Spleen (tissue), 11 donors: Measurements from ENCODE around the gene MMEL1. TPM values are rescaled to one million over a fixed set of nuclear protein-coding genes. Genes with fewer than 3 reads are reported as not detected.

Source experiments
- DNase-seq: peaks from one replicate; pipeline ENCODE4 v3.0.0-alpha.2; 2020
- H3K27ac ChIP-seq, 8 donors: fragments of 200-600 bp; sonication (generic) in 7 of 8; 1 replicate in 4 of 8; 2 replicates in 4 of 8; pipeline versions ENCODE4 v1.5.0 to v1.8.0; 2016 to 2021; ENCODE audit warnings: inconsistent platforms in 4 of 8, mild to moderate bottlenecking in 4 of 8, moderate library complexity in 1 of 8
- H3K27me3 ChIP-seq, 7 donors: fragments of 200-600 bp; sonication (generic) in 6 of 7; replicated peaks in 1 of 7; 1 replicate in 4 of 7; 2 replicates in 3 of 7; pipeline versions ENCODE4 v1.5.0 to v1.8.0; 2016 to 2021; ENCODE audit warnings: inconsistent platforms in 3 of 7, mild to moderate bottlenecking in 1 of 7
- H3K36me3 ChIP-seq, 6 donors: fragments of 200-600 bp; sonication (generic) in 5 of 6; 1 replicate in 4 of 6; 2 replicates in 2 of 6; pipeline versions ENCODE4 v1.5.0 to v1.8.0; 2016 to 2021; ENCODE audit warnings: inconsistent platforms in 2 of 6
- H3K4me1 ChIP-seq, 6 donors: fragments of 200-600 bp; sonication (generic) in 5 of 6; 1 replicate in 3 of 6; 2 replicates in 3 of 6; pipeline versions ENCODE4 v1.5.0 to v1.8.0; 2016 to 2021; ENCODE audit warnings: inconsistent platforms in 3 of 6
- H3K4me3 ChIP-seq, 8 donors: fragments of 200-600 bp; sonication (generic) in 7 of 8; 1 replicate in 4 of 8; 2 replicates in 4 of 8; pipeline versions ENCODE4 v1.5.0 to v1.8.0; 2016 to 2021; ENCODE audit warnings: inconsistent platforms in 4 of 8, mild to moderate bottlenecking in 4 of 8, moderate library complexity in 2 of 8
- H3K9me3 ChIP-seq, 8 donors: fragments of 200-600 bp; sonication (generic) in 7 of 8; 1 replicate in 4 of 8; 2 replicates in 4 of 8; pipeline versions ENCODE4 v1.5.0 to v1.8.0; 2016 to 2021; ENCODE audit warnings: inconsistent platforms in 4 of 8
- CTCF ChIP-seq, 11 experiments: fragments of 200-600 bp in 7 of 11; fragments of 450-650 bp in 4 of 11; sonication (generic) in 4 of 11; IDR thresholded peaks in 8 of 11; conservative IDR thresholded peaks in 3 of 11; 1 replicate in 7 of 11; 2 replicates in 4 of 11; pipeline versions ENCODE4 v1.4.0 to v1.8.0; 2016 to 2021; ENCODE audit warnings: antibody characterized with exemption in 11 of 11, inconsistent platforms in 4 of 11, mild to moderate bottlenecking in 1 of 11
- POLR2A ChIP-seq, 3 donors: fragments of 450-650 bp; IDR thresholded peaks; one replicate each; pipeline ENCODE4 v1.5.1; 2017; ENCODE audit warnings: antibody characterized with exemption in 3 of 3, mild to moderate bottlenecking in 1 of 3
- POLR2AphosphoS5 ChIP-seq, 3 donors: sonication (generic); formaldehyde crosslinking; IDR thresholded peaks; one replicate each; pipeline ENCODE4 v1.5.1; 2017; ENCODE audit warnings: antibody characterized with exemption in 3 of 3
- WGBS, 5 donors: extraction: QIAGEN DNeasy Blood & Tissue Kit in 3 of 5; methylation state at CpG; one replicate each; pipeline versions ENCODE4 v1.1.5 to v1.1.7; 2013 to 2018; 5-methylcytosine and 5-hydroxymethylcytosine counted together
- intact Hi-C: fragments of 100-400 bp; cut with DNase I; formaldehyde crosslinking; loops from one replicate; pipeline ENCODE4 v1.15.0; 2023; ENCODE audit warnings: low total_unique reads
- polyA plus RNA-seq, 3 donors: library from polyadenylated mRNA; stranded (reverse); fragments of 200-250 nt; gene quantifications; one replicate each; pipeline ENCODE4 v1.2.1, GENCODE V29; 2013
- total RNA-seq, 7 donors: library from RNA; depleted of rRNA in 3 of 7; stranded (reverse); fragments of >200 nt in 3 of 7; fragmentation: NEBNext Ultra II Directional in 4 of 7; extraction: Animal tissue kit (Norgen Biotek cat#: 25700) in 4 of 7; gene quantifications; one replicate each; pipeline versions ENCODE4 v1.1.0 to v1.2.1, GENCODE V29; 2016 to 2021
- donor health status: healthy with polysubstance abuse.
- donor health status: DM: no; HTN: no; CAD: no; lungs with moderate emphysema.
- donor health status: DM: no; HTN: no; CAD: no.
- donor health status: Bipolar disorder and iron deficiency.
- donor health status: healthy.
- donor health status: DM: no; HTN: no; CAD: no.
- donor health status: DM: yes; HTN: yes; CAD: no.

Gene MMEL1
- total and polyA plus RNA-seq, 10 donors, result 1.9 to 6.4 (median 3.3) TPM; not detected in 1

- peak overlapping the region; percentile 60 to 95 (median 74) for H3K4me3 ChIP-seq
- H3K27ac ChIP-seq, result peak overlapping the region; percentile 96 to 99 (median 98)
- WGBS, 5 donors, result 1 to 9% (median 4%) methylated on average over 17 to 24 of the region's 24 CpGs
- intact Hi-C loops, result no loop called here
- no peaks in the 10 kb centered on the region for H3K9me3 ChIP-seq
- DNase-seq, result peak; percentile 93
- peaks cover 0 to 44% (median 41%) of the 10 kb centered on the region in 6 donors for H3K36me3 ChIP-seq
- no peaks in the 10 kb centered on the region for H3K27me3 ChIP-seq
- TF ChIP-seq CTCF (IDR thresholded peaks at IDR 0.05 in 8 of 11, conservative IDR thresholded peaks at IDR 0.05 in 3 of 11) (peak in 1 of 11 experiments; percentile 11), POLR2AphosphoS5 (IDR thresholded peaks at IDR 0.05) (peak; percentile 25 to 77 (median 65)), POLR2A (IDR thresholded peaks at IDR 0.05) (no peak)
- H3K4me1 ChIP-seq, result peaks cover 37 to 81% (median 58%) of the 10 kb centered on the region in 6 donors
These were observed 75.9 kb downstream of the MMEL1 start for GRCh38 chr1:2556678-2557481.

GRCh38 chr1:2556277-2556677 lies 76.5 kb downstream of the MMEL1 start, which contains the start of gene TNFRSF14:
TNFRSF14 (plus strand) TSS chr1:2556371; CDS start chr1:2556665, 294 bp downstream.
- Histone ChIP-seq H3K36me3 (peaks cover 0 to 38% (median 35%) of the 10 kb centered on the region in 6 donors), H3K27ac (peak within 1 kb of the TSS; percentile 96 to 99 (median 98)), H3K9me3 (no peaks in the 10 kb centered on the region), H3K4me1 (peaks cover 37 to 80% (median 60%) of the 10 kb centered on the region in 6 donors), H3K4me3 (peak within 1 kb of the TSS; percentile 60 to 95 (median 74)), H3K27me3 (no peaks in the 10 kb centered on the region)
- WGBS, 5 donors, result 0 to 4% (median 0%) methylated on average over 15 to 16 of the region's 16 CpGs
- DNase-seq, result peak; percentile 94
- intact Hi-C loops, result no loop called here
- TF ChIP-seq POLR2A (IDR thresholded peaks at IDR 0.05) (no peak), CTCF (IDR thresholded peaks at IDR 0.05 in 8 of 11, conservative IDR thresholded peaks at IDR 0.05 in 3 of 11) (peak in 4 of 11 experiments; percentile 38 to 55 (median 53)), POLR2AphosphoS5 (IDR thresholded peaks at IDR 0.05) (peak in 2 of 3 donors; percentile 45 to 74)

- intact Hi-C loops, result no loop called here
- TF ChIP-seq POLR2AphosphoS5 (IDR thresholded peaks at IDR 0.05), result peak; percentile 91 to 92 (median 92)
- peak; percentile 10 to 21 (median 21) for TF ChIP-seq POLR2A (IDR thresholded peaks at IDR 0.05)
- no peak for TF ChIP-seq CTCF (IDR thresholded peaks at IDR 0.05 in 8 of 11, conservative IDR thresholded peaks at IDR 0.05 in 3 of 11)
- Histone ChIP-seq H3K4me1 (peaks cover 37 to 81% (median 60%) of the 10 kb centered on the region in 6 donors), H3K27me3 (no peaks in the 10 kb centered on the region), H3K36me3 (peaks cover 0 to 33% (median 30%) of the 10 kb centered on the region in 6 donors), H3K27ac (peak overlapping the region; percentile 96 to 99 (median 98)), H3K9me3 (no peaks in the 10 kb centered on the region), H3K4me3 (peak overlapping the region; percentile 60 to 95 (median 74))
- WGBS, 5 donors, result 0 to 1% (median 0%) methylated on average over 11 to 26 of the region's 26 CpGs
- peak; percentile 97 for DNase-seq
These were observed 77.1 kb downstream of the MMEL1 start for GRCh38 chr1:2555634-2556276.
